ENCODE data around the gene RPTN.

Gene RPTN
- 0 reads per million in 2 donors for total RNA-seq

- no peak for DNase-seq
Measured at GRCh38 chr1:152159144-152159543, at the start of gene RPTN. RPTN (minus strand) TSS chr1:152159228; CDS start chr1:152157889, 1,339 bp downstream.

DNA sequence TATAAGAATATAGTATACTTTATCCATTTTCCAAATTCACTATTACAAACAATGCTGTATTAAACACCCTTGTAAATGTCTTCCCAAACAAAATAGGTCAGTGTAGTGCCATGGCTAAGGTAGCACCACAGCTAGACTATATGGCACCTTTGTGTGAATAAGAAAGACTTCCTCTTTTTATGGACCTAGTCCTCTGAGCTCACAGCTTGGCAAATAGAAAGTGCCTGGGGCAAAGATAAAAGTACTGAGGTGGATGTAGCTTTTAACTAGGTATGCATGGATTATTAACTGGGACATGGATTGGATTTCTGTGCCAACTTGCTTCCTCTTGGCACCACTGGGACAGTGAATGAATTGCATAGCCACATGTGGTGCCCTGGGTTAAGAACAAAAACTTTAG is 40.0 kb upstream of the RPTN start:
- DNase-seq: no peak

GRCh38 chr1:152197361-152197941 is 38.4 kb upstream of the RPTN start:
- DNase-seq: no peak

- DNase-seq: no peak
Measured at GRCh38 chr1:152191711-152192110, 32.7 kb upstream of the RPTN start.

DNA sequence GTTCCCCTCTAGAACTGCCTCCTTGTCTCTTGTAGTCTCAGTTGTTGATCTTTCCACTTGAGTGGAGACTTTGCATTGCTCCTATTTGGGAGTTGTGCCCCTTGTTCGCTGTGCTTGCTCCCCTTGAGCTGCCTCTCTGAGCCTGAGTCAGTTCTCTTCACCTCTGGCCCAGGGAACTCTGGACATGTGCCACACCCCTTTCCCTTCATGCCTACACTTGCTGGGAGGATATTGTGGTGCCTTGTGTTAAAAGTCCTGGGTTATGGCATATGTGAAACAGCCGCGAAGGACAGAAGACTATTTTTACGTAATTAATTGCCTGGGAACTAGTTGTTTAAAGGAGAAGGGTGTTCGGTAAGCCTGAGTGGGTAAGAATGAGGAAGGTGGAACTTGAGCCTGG is 32.2 kb upstream of the RPTN start:
- no peak for DNase-seq

DNA sequence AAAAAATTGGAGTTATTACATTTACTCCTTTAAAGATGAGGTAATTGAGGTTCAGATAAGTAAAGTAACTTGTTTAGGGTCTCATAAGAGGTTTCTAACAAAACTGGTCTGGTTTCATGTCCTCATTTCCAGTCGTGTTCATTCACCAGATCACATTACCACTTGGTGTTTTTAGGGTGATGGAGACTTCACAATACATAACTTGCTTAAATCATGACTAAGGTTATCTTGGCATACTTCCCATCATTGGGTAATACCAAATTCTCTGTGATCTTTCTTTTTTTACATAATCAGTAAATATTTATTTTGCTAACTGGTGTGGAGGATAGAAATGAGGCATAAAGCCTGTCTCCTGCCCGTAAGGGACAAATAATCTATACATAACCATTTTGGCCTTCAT is 31.6 kb upstream of the RPTN start:
- no peak for DNase-seq

GRCh38 chr1:152189657-152190442 is 30.8 kb upstream of the RPTN start:
- DNase-seq: no peak

DNA sequence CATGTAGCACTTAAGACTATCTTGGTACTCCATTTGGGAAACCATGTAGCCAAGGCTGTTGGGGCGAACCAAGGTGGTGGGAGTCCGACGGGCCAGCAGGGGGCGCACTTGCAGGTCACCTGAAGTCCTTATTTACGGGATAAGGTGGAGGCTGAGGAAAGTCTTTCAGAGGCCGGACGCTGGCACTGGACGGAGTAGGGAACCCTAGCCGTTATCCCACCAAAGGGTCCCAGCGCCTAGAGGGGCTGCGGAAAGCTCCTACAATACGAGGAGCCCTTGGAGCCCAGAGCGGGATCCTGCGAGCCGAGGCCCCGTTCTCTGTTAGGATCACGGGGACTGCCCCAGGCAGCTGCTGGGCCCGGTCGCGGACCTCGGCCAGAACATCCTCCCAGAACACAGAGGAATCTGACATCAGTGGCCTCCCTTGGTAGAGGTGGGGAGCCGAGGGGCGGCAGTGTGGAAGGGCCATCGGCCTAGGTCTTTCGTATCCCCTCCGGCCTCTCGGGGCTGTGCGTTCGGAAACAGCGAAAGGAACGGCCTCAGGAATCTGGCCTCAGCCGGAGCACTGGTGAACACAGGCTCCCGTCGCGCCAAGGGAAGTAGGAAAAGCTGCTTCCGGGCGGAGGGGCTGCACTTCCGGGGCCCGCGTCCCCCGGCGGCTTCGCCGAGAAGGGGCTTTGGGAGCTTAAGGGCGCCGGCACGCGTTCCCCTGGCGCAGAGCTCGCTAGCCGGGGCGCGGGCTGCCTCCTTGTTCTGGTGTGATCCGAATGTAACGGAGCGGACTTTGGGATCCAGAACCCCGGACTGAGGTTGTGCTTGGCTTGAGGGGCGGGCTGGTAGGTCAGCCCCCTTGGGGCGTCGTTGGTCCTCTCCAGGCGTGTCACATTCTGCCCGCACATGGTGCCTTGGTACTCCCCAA is 29.9 kb upstream of the RPTN start:
- DNase-seq: peak; percentile 34

- no peak for DNase-seq
Measured at GRCh38 chr1:152186556-152187285, 27.7 kb upstream of the RPTN start.

DNA sequence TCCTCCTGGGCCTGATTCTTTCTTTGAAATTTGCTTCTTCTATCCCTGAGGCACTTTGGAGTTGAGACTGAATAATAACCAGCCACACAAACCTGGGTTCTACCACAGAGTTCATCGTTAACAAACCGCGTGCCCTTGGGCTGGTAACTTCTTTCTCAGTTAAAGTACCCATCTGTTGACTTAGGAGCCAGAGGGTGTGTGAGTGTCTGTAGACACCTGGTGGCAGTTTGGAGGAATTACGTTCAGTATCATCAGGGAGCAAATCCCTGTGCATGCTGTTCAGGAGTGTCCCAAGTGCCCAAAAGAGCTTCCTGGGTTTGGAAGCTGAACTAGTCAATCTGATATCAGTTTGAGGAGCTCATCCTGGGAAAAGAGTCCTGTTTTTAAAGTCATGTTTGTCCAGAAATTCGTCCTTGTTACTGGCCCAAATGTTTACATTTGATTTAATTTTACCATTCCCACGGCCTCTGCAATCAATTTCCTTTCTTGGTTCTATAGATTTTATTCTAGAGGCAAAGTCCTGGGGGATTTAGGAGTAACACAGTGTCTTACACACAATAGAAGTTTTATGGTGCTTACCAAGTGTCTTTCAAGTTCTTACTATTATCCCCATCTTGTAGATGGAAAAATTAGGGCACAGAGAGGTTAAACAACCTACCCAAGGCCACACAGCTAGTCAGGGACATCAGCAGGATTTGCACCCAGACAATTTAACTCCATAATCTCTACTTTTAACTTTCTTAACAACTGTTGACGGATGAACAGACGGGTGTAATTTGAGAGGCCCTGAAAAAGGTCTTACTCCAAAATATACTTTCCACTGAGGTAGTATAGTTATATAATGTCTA is 26.7 kb upstream of the RPTN start:
- no peak for DNase-seq

DNA sequence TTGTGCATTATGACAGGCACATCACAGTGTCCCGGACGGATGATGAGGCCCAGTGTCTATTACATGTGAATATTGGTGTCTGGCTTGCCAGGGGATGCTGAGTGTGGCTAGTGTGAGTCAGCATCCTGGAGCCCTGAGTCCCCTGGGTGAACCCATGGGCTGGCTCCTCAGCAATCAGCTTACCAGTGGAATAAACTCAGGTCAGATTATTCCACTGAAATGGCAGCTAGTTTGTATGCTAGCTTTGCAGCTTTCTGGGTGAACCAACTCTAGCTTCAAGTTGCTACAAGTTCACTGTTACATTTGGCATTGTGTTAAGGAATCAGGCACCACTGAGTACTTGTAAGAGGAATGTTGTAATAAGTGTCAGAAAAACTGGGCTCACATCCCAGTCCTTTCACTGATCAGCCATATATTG is 23.9 kb upstream of the RPTN start:
- no peak for DNase-seq

DNA sequence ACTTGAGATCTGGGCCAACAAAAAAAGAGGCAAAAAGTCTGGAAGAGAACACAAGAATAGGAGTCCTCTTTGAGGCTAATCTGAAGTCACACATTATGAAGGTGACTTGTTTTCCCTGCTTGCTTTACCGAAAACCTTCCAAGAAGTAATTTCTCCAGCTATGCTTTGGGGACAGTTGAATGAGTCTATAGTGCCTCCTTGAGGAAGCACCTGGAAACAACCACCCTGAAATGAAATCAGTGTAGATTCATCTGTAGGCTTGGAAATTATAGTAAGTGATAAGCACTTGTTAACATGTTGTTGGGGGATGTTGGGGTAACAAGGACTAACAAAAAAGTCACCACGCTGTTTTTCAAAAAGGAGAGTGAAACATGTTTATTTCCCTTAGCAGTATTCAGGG is 23.4 kb upstream of the RPTN start:
- DNase-seq: no peak

GRCh38 chr1:152179566-152179965 is 20.5 kb upstream of the RPTN start:
- DNase-seq: no peak

DNA sequence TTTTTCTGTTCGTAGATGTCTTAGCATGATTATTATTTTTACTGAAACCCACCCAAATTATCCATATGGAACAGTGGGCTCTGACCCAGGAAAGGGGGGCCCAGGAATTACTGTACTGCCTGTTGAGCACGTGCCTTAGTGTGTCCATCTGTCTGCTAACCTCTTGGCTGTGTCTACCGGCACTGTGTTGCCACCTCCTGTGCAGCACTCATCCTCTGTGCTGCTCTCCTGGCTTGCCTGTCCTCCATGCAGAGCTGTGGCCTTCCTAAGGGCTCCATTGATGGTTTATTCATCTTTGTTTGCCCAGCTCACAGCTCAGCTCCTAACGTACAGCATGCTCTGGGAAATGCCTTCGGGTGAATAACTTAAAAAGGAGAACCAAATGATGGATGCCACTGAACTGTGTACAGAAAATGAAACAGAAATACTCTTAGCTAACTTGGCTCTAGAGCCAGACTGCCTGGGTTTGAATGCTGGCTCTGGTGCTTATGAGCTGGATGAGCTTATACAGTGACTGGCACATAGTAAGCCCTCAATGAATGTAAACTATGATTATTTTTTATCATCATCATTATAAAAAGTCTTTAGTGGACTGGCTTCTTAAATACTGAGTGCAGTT is 11.4 kb upstream of the RPTN start:
- no peak for DNase-seq

DNA sequence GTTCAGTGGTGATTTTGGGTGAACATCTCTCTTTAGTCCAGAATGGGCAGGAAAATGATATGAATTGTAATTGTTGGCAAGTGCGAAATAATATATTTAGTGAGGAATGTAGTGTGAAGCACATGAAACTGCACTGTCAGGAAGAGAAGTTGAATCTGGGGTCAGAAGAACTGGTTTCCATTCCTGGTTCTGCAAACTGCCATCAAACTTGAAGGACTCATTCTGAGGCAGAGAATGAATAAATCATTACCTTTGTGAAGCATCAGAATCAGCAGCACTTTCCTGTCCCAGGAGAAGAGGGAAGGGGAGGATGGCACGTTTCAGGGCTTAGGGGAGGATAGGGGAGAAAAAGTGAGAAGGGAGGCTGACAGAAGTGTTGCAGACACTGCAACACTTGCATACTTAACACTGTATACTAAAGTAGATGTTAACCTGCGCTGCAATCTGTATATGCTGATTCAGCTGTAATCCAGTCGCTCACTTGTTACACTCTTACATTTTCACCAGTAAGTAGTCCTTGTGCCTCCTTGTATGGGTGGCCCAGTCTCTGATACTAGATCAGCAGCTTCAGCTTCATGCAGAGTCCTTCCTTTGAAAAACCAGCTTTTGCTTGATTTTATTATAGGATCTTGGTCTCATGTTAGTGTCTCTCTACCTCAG is 10.5 kb upstream of the RPTN start:
- no peak for DNase-seq

DNA sequence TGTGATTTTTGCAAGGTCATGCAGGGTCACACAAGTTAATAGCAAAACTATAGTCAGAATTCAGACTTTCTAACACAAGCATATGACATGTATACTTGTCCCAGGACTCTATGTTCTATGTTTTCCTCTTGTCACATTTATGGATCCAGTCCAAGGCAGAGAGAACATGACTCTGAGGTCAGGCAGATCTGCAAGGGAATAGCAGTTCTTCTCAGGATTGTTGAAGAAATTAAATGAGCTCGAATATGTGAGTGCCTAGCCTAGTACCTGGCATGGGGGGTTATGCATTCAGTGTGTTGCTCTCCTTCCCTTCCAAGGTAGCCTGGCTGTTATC is 9.5 kb upstream of the RPTN start:
- DNase-seq: no peak

- no peak for DNase-seq
Measured at GRCh38 chr1:152167835-152168534, 9.0 kb upstream of the RPTN start.

DNA sequence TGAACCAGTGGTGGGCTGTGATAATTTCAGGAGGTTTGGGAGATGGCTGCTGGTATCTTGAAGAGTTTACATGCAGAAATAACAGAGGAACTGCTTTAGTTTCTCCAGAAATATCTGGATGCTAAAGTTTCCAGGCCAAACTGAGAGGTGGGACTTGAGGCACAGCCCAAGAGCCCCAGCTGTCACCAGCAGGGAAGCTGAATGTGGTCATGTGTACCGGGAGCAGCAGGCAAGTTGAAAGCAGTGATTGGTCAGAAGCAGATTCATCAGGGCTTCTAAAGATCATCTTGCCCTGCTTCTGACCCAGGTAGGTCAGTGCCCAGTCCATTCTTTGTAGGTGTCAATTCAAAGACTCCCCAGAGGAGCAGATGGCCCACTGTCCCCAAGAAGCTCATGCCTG is 7.9 kb upstream of the RPTN start:
- no peak for DNase-seq

- DNase-seq: no peak
Measured at GRCh38 chr1:152165286-152166077, 6.5 kb upstream of the RPTN start.
